ENCODE data around the gene KCTD5.

KCTD5 gene

GRCh38 chr16:2698103-2698870 is 16.0 kb downstream of the KCTD5 start:
- DNase-seq = no peak

DNA sequence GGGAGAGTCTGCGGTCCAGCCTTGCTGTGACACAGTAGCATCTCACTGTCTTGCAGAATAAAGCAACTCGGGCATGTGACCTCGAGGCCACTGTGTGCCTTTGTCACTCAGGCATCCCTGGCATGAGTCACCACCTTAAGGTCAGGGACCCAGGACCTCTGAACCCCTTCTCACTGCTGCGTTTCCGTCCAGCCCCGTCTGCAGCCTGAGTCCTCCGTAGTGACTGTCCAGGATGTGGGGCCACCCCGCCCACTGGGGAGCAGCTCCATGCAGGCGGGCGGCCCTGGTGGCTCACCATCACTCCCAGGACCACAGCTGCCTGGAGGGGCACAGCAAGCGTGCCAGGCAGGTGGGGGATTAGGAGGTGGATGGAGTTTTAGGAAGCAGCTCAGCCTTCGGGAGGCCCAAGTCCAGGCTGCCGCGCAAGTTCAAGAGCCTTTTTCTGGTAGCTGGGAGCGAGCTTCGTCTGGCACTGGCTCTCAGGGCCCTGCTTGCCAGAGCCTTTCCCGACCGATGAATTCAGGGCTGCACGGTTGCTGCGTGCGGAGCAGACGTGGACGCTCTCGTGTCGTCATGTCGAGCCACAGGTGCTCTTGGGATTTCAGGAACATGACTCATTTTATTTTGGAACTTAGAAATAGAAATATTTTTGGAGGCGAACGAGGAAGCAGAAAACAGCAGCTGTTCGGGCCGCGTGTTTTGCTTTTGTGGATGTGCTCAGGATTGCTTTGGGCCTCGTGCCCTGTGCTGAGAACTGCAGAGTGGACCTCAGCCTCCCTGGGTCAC is 16.8 kb downstream of the KCTD5 start:
- DNase-seq = no peak

DNA sequence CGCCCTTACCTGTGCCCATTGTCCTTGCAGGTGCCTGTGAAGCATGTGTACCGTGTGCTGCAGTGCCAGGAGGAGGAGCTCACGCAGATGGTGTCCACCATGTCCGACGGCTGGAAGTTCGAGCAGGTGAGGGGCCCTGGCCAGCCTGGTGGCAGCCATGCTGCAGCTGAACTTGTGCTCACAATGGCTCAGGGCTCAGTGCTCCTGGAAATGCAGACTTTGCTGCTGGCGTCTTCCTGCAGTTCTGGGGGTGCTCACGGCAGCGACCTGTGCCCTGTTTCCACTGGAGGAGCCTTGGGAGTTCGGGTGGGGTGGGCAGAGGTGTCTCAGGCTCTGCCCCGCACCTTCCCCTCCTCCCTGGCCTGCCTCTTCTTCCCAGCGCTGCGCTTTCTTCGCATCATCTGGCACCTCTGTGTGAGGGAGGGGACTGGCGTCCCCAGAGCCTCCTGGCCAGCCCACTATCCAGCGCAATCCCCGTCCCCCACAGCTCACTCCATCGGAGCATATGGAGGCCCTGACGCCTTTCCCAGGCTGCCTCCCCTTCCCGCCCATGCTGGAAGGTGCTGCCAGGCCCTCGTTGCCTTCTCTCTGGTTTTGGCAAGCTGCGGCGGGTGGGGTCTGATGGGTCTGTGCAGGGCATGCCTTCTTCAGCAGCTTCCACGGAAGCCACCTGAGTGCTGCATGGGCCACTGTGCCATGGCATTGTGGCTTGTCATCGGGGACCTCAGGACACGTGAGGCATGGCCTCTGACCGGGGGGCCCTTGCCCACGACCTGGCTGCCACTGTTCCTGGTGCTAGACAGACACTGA is 17.7 kb downstream of the KCTD5 start:
- no peak for DNase-seq

- DNase-seq = no peak
Measured at GRCh38 chr16:2700786-2701185, 18.5 kb downstream of the KCTD5 start.

- DNase-seq = no peak
Measured at GRCh38 chr16:2701272-2701671, 18.9 kb downstream of the KCTD5 start.

GRCh38 chr16:2701713-2702437 is 19.6 kb downstream of the KCTD5 start:
- no peak for DNase-seq

- no peak for DNase-seq
Measured at GRCh38 chr16:2702438-2702825, 20.1 kb downstream of the KCTD5 start.

DNA sequence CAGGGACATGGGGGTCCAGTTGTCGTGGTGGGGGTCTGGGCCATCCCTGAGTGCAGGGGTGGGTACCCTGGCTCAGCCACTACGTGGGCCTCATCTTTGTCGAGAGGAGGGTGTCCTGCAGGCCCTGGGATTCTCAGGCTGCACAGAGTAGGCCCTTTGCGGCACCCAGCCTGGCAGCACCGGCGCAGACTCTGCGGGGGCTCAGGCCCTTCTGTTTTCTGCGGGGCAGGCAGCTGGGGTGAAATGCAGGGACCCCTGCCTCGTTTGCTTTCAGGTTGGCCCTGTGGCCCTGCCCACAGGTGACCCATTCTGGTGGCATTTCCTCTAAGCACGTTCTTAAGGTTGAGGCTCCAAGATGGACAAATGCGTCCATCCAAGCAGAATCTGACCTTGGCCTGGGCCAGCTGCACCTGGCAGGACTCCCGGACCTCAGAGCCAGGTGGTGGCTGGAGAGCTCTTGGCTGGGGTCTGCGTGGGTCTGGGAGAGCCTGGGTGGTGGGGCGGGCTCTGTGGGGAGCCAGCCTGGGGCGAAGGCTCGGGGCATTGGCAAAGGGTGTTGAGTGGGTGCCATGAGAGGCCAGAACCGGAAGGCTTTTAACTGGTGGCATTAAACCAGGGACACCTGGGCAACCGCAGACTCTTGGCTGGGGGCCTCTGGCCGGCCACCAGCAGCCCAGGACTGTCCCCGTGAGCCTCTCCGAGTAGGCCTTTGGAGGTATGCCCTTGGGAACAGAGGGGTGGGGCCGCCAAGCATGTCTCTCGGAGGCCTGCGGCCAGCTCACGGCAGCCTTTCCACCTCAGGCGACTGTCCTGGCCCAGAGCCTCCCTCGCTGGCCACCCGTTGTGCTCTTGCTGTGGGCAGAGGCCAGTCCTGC is 20.8 kb downstream of the KCTD5 start:
- no peak for DNase-seq

- DNase-seq = no peak
Measured at GRCh38 chr16:2704166-2704982, 22.1 kb downstream of the KCTD5 start.

DNA sequence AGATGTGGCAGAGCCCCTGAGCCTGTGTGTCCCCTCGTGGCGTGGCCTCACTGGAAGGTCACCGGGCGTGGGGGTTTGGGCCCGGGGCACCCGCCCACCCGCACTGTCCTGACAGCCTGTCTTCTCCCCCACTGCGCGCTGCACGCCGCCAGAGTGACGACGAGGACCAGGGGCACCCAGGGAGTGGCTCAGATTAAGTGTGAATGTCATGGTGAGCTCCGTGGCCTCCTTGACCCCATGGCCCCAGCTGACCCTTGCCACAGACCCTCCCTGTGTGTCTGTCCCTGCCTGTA is 22.6 kb downstream of the KCTD5 start:
- no peak for DNase-seq

DNA sequence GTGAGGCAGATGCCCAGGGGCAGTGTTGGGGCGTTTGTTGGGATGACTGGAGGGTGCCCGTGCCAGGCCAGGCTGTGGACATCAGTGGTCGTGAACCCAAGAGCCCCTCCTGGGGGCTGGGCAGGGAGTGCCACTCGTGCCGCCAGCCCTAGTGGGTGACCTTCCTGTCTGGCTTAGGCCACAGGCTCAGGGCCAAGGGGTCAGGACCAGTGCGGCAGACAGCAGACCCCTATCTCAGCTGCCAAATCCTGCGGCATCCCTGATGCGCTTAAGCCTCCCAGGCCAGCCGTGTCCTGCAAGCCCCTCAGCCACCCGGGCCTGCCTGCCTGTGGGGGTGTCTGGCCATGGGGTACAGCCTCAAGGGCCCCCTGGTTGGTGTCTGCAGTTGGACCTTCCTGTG is 23.0 kb downstream of the KCTD5 start:
- no peak for DNase-seq

DNA sequence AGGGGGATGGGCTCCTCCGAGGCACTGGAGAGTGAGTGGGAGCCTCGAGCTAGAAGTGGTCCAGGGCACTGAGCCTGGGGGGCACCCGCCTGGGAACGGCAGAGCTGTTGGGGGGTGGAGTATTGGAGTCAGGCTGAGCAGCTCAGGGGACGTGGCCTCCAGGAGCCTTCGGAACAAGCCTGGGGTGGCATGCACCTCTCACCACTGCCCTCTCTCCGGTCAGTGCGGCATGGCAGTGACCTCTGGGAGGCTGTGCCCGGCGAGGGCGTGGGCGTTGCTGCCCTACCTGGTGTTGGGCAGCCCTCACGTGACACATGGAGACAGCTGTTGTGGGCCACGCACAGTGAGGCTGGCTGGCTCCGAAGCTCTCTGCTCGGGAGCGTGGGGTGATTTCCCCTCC is 23.8 kb downstream of the KCTD5 start:
- DNase-seq = no peak

DNA sequence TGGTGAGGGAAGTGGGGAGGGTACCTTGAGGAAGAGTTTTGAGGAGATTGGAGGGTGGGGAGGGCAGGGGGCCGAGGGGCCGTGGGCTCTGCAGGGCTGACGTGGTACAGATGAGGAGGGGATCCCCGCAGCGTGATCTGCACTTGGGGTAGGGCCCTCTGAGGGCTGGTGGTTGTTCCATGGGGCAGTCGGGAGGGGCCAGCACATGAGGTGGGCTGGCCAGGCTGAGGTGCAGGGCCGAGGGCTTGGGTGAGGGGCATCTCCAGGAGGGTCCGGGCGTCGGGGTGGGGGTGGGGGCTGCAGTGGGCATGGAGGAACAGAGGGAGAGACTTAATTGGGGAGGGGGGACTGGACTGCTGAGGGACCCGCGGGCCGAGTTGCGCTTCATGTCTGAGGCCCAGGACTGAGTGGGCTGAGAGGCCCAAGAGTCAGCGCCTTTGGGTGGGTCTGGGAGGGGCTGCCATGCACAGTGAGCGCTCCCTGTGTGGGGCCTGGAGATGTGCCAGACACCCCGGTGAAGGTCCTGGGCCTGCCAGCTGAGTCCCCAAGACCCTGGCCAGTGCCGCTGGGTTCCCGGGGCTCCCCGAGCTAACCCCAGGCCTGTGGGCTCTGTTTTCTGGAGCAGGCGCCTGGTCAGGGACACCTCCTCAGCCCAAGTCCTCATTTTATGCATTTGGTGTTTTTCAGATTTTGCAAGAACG is 24.4 kb downstream of the KCTD5 start:
- no peak for DNase-seq

- DNase-seq = no peak
Measured at GRCh38 chr16:2707368-2708289, 25.3 kb downstream of the KCTD5 start.

DNA sequence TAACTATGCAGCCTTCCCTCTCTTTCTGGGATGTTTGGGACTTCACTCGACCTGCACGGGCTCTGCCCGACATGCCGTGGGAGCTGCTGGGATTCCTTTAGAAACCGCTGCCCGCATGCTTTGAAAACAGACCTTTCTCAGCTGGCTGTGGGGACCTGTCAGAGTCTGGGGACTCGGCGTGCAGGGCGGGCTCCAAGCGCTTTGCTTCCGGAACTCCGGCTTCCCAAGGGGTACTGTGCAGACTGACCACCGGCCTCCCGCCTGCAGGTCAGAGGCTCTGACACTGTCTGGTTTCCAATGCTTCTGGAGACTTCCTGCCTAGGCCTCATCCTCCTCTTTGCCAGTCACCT is 25.9 kb downstream of the KCTD5 start:
- DNase-seq = no peak

GRCh38 chr16:2708955-2709587 is 26.7 kb downstream of the KCTD5 start:
- no peak for DNase-seq

DNA sequence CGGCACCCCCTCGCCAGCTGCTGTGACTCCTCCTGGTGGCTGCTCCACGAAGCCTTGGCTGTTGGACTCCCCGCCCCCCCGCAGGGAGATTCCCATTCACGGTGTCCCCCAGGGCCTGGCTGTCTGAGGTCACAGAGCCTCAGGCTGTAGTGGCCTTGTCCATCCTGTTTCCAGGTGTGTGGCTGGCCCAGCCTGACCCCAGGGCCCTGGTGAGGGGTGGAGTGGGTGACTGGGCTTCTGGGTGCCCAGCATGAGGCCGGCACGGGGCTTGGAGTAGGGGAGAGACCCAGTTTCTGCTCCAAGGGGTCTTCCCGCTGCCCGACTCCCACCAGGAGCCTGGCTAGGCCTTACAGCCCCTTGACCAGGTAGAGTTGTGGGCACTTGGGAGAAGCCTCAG is 27.3 kb downstream of the KCTD5 start:
- no peak for DNase-seq

GRCh38 chr16:2710021-2710710 is 27.8 kb downstream of the KCTD5 start:
- DNase-seq = no peak

Data from NCI-H1417 (cell line).